Measurements from ENCODE around the gene MICU1. TPM values are rescaled to one million over a fixed set of nuclear protein-coding genes. Genes with fewer than 3 reads are reported as not detected.

MICU1 gene
- total and polyA plus RNA-seq, 12 donors: 34.2 to 54.1 (median 44.3) TPM

DNA sequence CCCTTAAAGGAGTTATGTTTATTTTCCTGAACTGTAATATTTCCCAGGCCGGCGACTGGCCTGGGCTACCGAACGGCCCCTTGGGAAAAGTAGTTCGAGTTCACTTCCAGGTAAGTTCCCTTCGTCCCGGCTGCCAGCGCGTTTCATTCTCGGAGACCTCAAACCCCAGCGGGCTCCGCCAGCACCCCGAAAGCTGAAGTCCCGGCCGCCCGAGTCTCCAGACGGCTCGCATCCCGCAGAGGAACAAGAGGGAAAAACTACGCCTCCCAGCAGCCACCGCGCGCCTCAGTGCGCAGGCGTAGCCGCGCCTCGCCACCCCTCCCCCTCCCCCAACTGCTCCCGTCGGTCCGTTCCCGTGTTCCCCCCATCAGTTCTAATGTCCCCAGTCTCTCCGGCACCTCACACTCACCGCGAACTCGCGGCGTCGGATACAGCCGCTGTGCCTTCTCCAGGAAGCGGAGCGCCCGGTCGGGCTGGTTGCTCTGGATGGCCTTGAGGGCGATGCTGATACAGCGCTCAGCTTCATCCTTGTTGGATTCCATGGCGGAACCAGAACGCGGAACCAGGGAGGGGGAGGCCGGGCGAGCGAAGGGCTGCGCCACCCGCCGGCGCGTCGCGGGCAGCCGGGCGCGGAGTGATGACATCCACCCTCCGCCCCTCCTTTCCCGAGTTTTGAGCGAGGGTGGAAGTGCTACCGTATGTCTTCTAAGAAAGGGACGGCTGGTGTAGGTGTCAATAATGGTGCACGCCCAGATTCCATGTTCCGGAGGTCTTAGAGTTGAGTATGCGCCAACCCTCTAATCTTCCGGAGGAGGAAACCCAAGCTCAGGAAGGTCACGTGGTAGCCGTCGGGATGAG is 271.3 kb downstream of the MICU1 start, which contains the start of gene DNAJB12:
TSS of gene DNAJB12 (minus strand) at position 564 of the 858 bp plus-strand sequence. CDS start at position 542, 22 bp downstream.
- ATAC-seq: peak; percentile 92 to 97 (median 94)
- Histone ChIP-seq H3K36me3 (peaks cover 0 to 29% (median 0%) of the 10 kb centered on the region in 9 donors), H3K9me3 (no peaks in the 10 kb centered on the region), H3K4me3 (peak within 1 kb of the TSS; percentile 39 to 100 (median 87)), H3K27me3 (no peaks in the 10 kb centered on the region), H3K4me1 (peaks cover 12 to 40% (median 32%) of the 10 kb centered on the region in 9 donors), H3K27ac (peak within 1 kb of the TSS; percentile 87 to 98 (median 94))
- WGBS, 2 donors: 0 to 1% methylated on average over 74 of the region's 74 CpGs
- peak; percentile 90 to 92 for DNase-seq
- intact Hi-C loops (cut with DNase I): no loop called here
- peak in 1 of 9 donors; percentile 29 for TF ChIP-seq CTCF (IDR thresholded peaks at IDR 0.05)

GRCh38 chr10:72353965-72354355 is 271.9 kb downstream of the MICU1 start:
- no peak for TF ChIP-seq CTCF (IDR thresholded peaks at IDR 0.05)
- H3K27ac ChIP-seq: peak overlapping the region; percentile 87 to 98 (median 94)
- DNase-seq: peak; percentile 29 to 38
- peaks cover 0 to 35% (median 3%) of the 10 kb centered on the region in 9 donors for H3K36me3 ChIP-seq
- ATAC-seq: peak; percentile 3 to 42 (median 20)
- no peaks in the 10 kb centered on the region for H3K9me3 ChIP-seq
- WGBS, 2 donors: 0% methylated on average over 23 of the region's 23 CpGs
- intact Hi-C loops (cut with DNase I): no loop called here
- peak overlapping the region; percentile 39 to 100 (median 87) for H3K4me3 ChIP-seq
- H3K27me3 ChIP-seq: no peaks in the 10 kb centered on the region
- peaks cover 12 to 40% (median 32%) of the 10 kb centered on the region in 9 donors for H3K4me1 ChIP-seq

DNA sequence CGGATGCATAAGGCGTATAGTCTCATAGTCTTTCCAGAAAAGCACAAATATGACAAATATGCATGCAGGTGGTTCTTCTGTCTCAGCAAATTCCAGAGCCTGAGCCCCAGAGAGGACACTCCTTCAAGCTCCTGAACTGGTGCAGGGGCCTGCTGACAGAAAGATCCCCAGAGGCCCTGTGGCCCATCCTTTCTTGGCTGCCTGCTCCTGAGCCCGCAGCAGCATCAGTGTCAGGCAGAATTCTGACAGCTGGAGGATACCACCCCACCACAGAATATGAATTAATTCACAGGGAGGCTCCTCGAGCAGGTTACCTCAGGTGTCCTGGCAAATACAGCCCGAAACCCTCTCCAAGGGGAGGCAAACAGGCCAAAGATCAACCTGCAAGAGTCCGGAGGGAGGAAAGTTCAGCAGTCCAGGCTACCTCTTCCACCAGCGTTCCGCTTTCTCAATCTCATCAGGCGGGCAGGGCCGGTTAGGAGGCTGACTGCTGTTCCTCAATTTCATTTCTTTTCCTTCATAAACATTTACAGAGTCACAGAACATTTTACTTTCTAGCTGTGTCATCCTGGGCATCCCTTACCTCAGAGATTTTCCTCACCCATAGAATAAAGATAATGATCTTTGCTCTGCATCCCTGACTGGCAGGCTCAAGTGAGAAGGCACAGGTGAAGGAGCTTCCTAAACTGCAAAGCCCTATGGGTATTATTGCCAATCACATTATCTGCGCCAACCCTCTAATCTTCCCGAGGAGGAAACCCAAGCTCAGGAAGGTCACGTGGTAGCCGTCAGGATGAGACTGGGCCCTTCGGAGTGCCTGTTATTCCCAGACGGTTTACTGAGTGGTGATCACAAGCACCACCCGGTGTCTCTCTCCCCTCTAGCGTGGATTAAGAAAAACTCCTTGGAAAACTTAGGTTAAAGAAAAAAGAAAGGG is 272.6 kb downstream of the MICU1 start:
- intact Hi-C loops (cut with DNase I): no loop called here
- Histone ChIP-seq H3K4me1 (peaks cover 12 to 40% (median 32%) of the 10 kb centered on the region in 9 donors), H3K36me3 (peaks cover 0 to 42% (median 6%) of the 10 kb centered on the region in 9 donors), H3K27me3 (no peaks in the 10 kb centered on the region), H3K27ac (peak overlapping the region; percentile 87 to 98 (median 94)), H3K9me3 (no peaks in the 10 kb centered on the region), H3K4me3 (peak overlapping the region; percentile 39 to 100 (median 87))
- peak in 3 of 8 donors; percentile 0 to 4 (median 3) for ATAC-seq
- no peak for DNase-seq
- WGBS, 2 donors: 41 to 46% methylated on average over 18 of the region's 18 CpGs
- TF ChIP-seq CTCF (IDR thresholded peaks at IDR 0.05): no peak

DNA sequence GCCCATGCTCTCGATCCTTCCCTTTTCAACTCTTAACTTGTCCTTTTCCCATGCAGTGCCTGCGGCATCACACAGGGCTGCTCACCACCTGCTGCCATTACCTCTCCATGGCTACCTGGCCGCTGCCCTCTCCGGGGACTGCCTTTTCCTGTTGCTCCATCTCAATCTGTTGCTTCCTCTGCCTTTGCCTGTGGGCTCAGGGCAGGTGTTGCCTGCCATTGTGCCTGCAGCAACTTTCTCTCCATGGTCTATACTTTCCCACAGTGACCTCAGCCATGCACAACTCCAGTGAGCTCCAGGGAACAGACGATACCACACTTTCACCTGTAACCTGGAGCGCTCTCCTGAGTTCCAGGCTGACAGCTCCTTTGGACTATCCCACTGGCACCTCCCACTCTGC is 274.4 kb downstream of the MICU1 start:
- Histone ChIP-seq H3K4me3 (no peak overlapping the region), H3K4me1 (peaks cover 12 to 40% (median 32%) of the 10 kb centered on the region in 9 donors), H3K36me3 (peaks cover 0 to 58% (median 9%) of the 10 kb centered on the region in 9 donors), H3K27me3 (no peaks in the 10 kb centered on the region), H3K9me3 (no peaks in the 10 kb centered on the region), H3K27ac (no peak overlapping the region)
- ATAC-seq (no peak), DNase-seq (no peak)
- intact Hi-C loops (cut with DNase I): no loop called here
- 93 to 94% methylated on average over 6 of the region's 6 CpGs for WGBS, 2 donors
- TF ChIP-seq CTCF (IDR thresholded peaks at IDR 0.05): no peak

All from heart right ventricle (tissue), 16 donors.